K562 (cell line): Measurements from ENCODE around the gene FOCAD. TPM values are rescaled to one million over a fixed set of nuclear protein-coding genes. Genes with fewer than 3 reads are reported as not detected.
A peak's percentile ranks its signal among the peaks of the same experiment; 100 is the strongest.

ENCODE experiments used
- ATAC-seq: fragments of 200-7000 bp; cut with Tn5 transposase; 3 replicates; pipeline ENCODE4 v1.9.1; 2020; ENCODE audit warnings: moderate library complexity
- BruUV-seq: library from RNA; stranded (reverse); fragments of 400-500 nt; replicated peaks from 2 replicates; lab custom pipeline; 2021; lab: Mats Ljungman, UMichigan
- CTCF ChIA-PET: fragments of 300-600 bp; formaldehyde crosslinking; extraction: SDS; loops from one replicate; lab custom pipeline; 2021; ENCODE audit warnings: low intra/inter-chr PET ratio; lab: Yijun Ruan, JAX
- POLR2A ChIA-PET: fragments of 300-600, 350-650 bp; sonication (Branson Sonifier 250); formaldehyde crosslinking; extraction: SDS; loops from one replicate; lab custom pipeline; 2021; ENCODE audit warnings: antibody characterized with exemption, inconsistent platforms; lab: Yijun Ruan, JAX
- DNase-seq, 4 experiments: peaks; one replicate each; pipeline versions ENCODE4 v3.0.0 to v3.0.0-alpha.2; 2011 to 2018; ENCODE audit warnings: low spot score in 3 of 4, mixed read lengths in 3 of 4; ENCODE audit errors: extremely low read depth in 1 of 4
- FAIRE-seq: peaks from 2 replicates; lab custom pipeline; 2011; peaks lifted over from hg19 to GRCh38; lab: Jason Lieb, UNC
- H2AFZ ChIP-seq: 2 replicates; pipeline ENCODE4 v1.6.0; 2011; ENCODE audit warnings: low read depth, low read length, control low read depth, inconsistent platforms
- H3K27ac ChIP-seq: fragments of 200-600 bp; 3 replicates; pipeline ENCODE4 v1.8.0; 2011; ENCODE audit warnings: low read depth, mild to moderate bottlenecking, control low read depth, inconsistent platforms, low read length, moderate library complexity, mixed read lengths; ENCODE audit errors: extremely low read depth
- H3K27me3 ChIP-seq, 2 experiments: fragments of 300-600 bp in 1 of 2; 2 replicates in 1 of 2; 3 replicates in 1 of 2; pipeline versions ENCODE4 v1.6.0 to v1.8.0; 2011; ENCODE audit warnings: inconsistent platforms in 2 of 2, low read length in 2 of 2, mild to moderate bottlenecking in 1 of 2, mixed read lengths in 1 of 2, moderate library complexity in 1 of 2; ENCODE audit not compliant: control insufficient read depth in 2 of 2, insufficient read depth in 2 of 2
- H3K36me3 ChIP-seq: fragments of 300-600 bp; 3 replicates; pipeline ENCODE4 v1.8.0; 2011; ENCODE audit warnings: mild to moderate bottlenecking, low read length, inconsistent platforms; ENCODE audit not compliant: control insufficient read depth, insufficient read depth
- H3K4me1 ChIP-seq, 2 experiments: fragments of 200-600 bp in 1 of 2; replicated peaks in 1 of 2; 2 replicates in 1 of 2; 3 replicates in 1 of 2; pipeline versions ENCODE4 v1.5.1 to v1.8.0; 2011; ENCODE audit warnings: inconsistent platforms in 2 of 2, low read length in 2 of 2, mild to moderate bottlenecking in 1 of 2, mixed read lengths in 1 of 2, moderate library complexity in 1 of 2; ENCODE audit not compliant: control insufficient read depth in 2 of 2, insufficient read depth in 2 of 2
- H3K4me2 ChIP-seq: 2 replicates; pipeline ENCODE4 v1.6.1; 2011; ENCODE audit warnings: low read length, control low read depth, inconsistent platforms, mixed read lengths; ENCODE audit not compliant: insufficient read depth
- H3K4me3 ChIP-seq: fragments of 200-600 bp; sonication (generic), shearing (Covaris generic); 2 replicates; pipeline ENCODE4 v1.5.1; 2016; ENCODE audit warnings: control low read depth, inconsistent platforms
- H3K79me2 ChIP-seq: fragments of 200-600 bp; 3 replicates; pipeline ENCODE4 v1.8.0; 2011; ENCODE audit warnings: low read length, inconsistent platforms; ENCODE audit not compliant: control insufficient read depth, insufficient read depth
- H3K9ac ChIP-seq, 2 experiments: 2 replicates each; pipeline versions ENCODE4 v1.6.0 to v1.6.1; 2011; ENCODE audit warnings: low read depth in 2 of 2, low read length in 2 of 2, control low read depth in 1 of 2, inconsistent platforms in 1 of 2, mild to moderate bottlenecking in 1 of 2, mixed read lengths in 1 of 2; ENCODE audit not compliant: insufficient read depth in 1 of 2
- H3K9me1 ChIP-seq: one replicate; pipeline ENCODE4 v1.6.0; 2011; ENCODE audit warnings: inconsistent platforms, mild to moderate bottlenecking, low read length, moderate library complexity; ENCODE audit not compliant: control insufficient read depth, insufficient read depth
- H3K9me3 ChIP-seq: replicated peaks from 2 replicates; pipeline ENCODE4 v1.5.1; 2011; ENCODE audit warnings: low read depth, low read length, inconsistent platforms; ENCODE audit not compliant: control insufficient read depth, insufficient read depth
- H4K20me1 ChIP-seq: replicated peaks from 2 replicates; pipeline ENCODE4 v1.6.1; 2011; ENCODE audit warnings: low read length, inconsistent platforms, mixed read lengths; ENCODE audit not compliant: control insufficient read depth, insufficient read depth
- BCL6 ChIP-seq: fragments of 250-450 bp; sonication (Bioruptor Pico); IDR thresholded peaks from 2 replicates; pipeline ENCODE4 v1.4.0; 2020
- CREB1 ChIP-seq, 2 experiments: sonication (generic) in 1 of 2; formaldehyde crosslinking in 1 of 2; IDR thresholded peaks; 2 replicates each; pipeline versions ENCODE4 v1.6.1 to v1.8.0; 2012 to 2022; ENCODE audit warnings: inconsistent platforms in 1 of 2, mild to moderate bottlenecking in 1 of 2, missing genetic modification reagents in 1 of 2, moderate library complexity in 1 of 2
- PHF8 ChIP-seq: fragments of 200-600 bp; sonication (generic); IDR thresholded peaks from 2 replicates; pipeline ENCODE4 v1.6.1; 2012; ENCODE audit warnings: mixed run types, mild to moderate bottlenecking, inconsistent platforms, low read length, moderate library complexity, borderline replicate concordance
- RBM25 ChIP-seq: fragments of 200-400 bp; formaldehyde crosslinking; IDR thresholded peaks from 2 replicates; pipeline ENCODE4 v1.6.1; 2018; ENCODE audit warnings: low read length, low read depth, moderate library complexity; ENCODE audit not compliant: severe bottlenecking
- TAF1 ChIP-seq: IDR thresholded peaks from 2 replicates; pipeline ENCODE4 v1.6.1; 2011; ENCODE audit warnings: mild to moderate bottlenecking, low read length, moderate library complexity; ENCODE audit not compliant: insufficient read depth, control insufficient read depth, severe bottlenecking; ENCODE audit errors: extremely low read depth
- U2AF2 ChIP-seq: fragments of 200-400 bp; formaldehyde crosslinking; optimal IDR thresholded peaks from 2 replicates; pipeline ENCODE3; 2017; ENCODE audit warnings: low read depth, mild to moderate bottlenecking, low read length
- YY1 ChIP-seq, 3 experiments: IDR thresholded peaks; 2 replicates each; pipeline ENCODE4 v1.6.1; 2011; ENCODE audit warnings: low read length in 2 of 3, mild to moderate bottlenecking in 2 of 3, moderate library complexity in 2 of 3, borderline replicate concordance in 1 of 3, control low read depth in 1 of 3, low read depth in 1 of 3; ENCODE audit not compliant: insufficient read depth in 3 of 3, insufficient replicate concordance in 2 of 3, control insufficient read depth in 1 of 3, insufficient read length in 1 of 3; ENCODE audit errors: extremely low read depth in 1 of 3
- ZNF324 ChIP-seq: fragments of 250-450 bp; sonication (Bioruptor Pico); IDR thresholded peaks from 2 replicates; pipeline ENCODE4 v1.4.0; 2020; ENCODE audit warnings: mild to moderate bottlenecking
- ZNF444 ChIP-seq: fragments of 250-450 bp; sonication (Bioruptor Pico); IDR thresholded peaks from 2 replicates; pipeline ENCODE4 v1.4.0; 2020; ENCODE audit warnings: mild to moderate bottlenecking, moderate library complexity
- WGBS: fragments of 100-300 bp; shearing (Covaris generic); methylation state at CpG from one replicate; pipeline ENCODE4 v1.1.6; 2016; ENCODE audit warnings: low coverage, mixed read lengths; ENCODE audit not compliant: insufficient coverage; ENCODE audit errors: missing lambda C conversion rate; 5-methylcytosine and 5-hydroxymethylcytosine counted together
- in situ Hi-C: fragments of 300-500 bp; cut with MboI; formaldehyde crosslinking; loops from 4 replicates; pipeline ENCODE4 v1.15.0; 2018; ENCODE audit warnings: inconsistent platforms, mixed read lengths
- intact Hi-C: fragments of 100-400 bp; cut with micrococcal nuclease; formaldehyde crosslinking; loops from 2 replicates; pipeline ENCODE4 v1.14.2; 2022
- polyA plus RNA-seq, 8 experiments: library from polyadenylated mRNA; depleted of rRNA in 4 of 8; stranded (reverse) in 5 of 8; unstranded in 3 of 8; fragments of >200 nt; fragmentation: Nextera tagmentation in 2 of 8; fragmentation: Illumina TruSeq in 1 of 8; extraction: Ambion mirVana in 2 of 8; extraction: Trizol in 1 of 8; gene quantifications; 2 replicates each; pipeline versions ENCODE4 v1.2.1 to v1.2.3, GENCODE V29; 2011 to 2014; ENCODE audit warnings: inconsistent platforms in 1 of 8, missing spikeins in 1 of 8
- total RNA-seq, 7 experiments: library from RNA; depleted of rRNA in 6 of 7; stranded (reverse); fragments of >200 nt in 6 of 7; fragmentation: Illumina TruSeq in 2 of 7; extraction: Trizol in 2 of 7; gene quantifications; 2 replicates each; pipeline versions ENCODE4 v1.2.1 to v1.2.3, GENCODE V29; 2011 to 2021; ENCODE audit warnings: low replicate concordance in 1 of 7

FOCAD gene
- total and polyA plus RNA-seq, 9 of the 15 experiments (the other 6 are each of a cell fraction or from before 2014, with no cell fraction given) = 0.13 to 2.4 (median 1.6) TPM

GRCh38 chr9:20684035-20684874 lies at the start of gene FOCAD (continued):
- TF ChIP-seq CREB1 (IDR thresholded peaks at IDR 0.05) (0 out of 2 replicates have a peak, but pooled peaks have one; percentile 19), CREB1 (CRISPR knock-in tag; IDR thresholded peaks at IDR 0.05) (no peak), BCL6 (CRISPR knock-in tag) (no peak), RBM25 (peak; percentile 65), YY1 (IDR thresholded peaks at IDR 0.05; ENCODE audit: borderline replicate concordance in 1 of 3, control insufficient read depth in 1 of 3, extremely low read depth in 1 of 3, insufficient read depth in 3 of 3, insufficient read length in 1 of 3, insufficient replicate concordance in 2 of 3, low read depth in 1 of 3, low read length in 2 of 3) (peak in 2 of 3 experiments; percentile 16 to 50), ZNF324 (CRISPR knock-in tag) (no peak), PHF8 (peak; percentile 91; the same call in 1 of the 2 replicates), ZNF444 (no peak), TAF1 (peak; percentile 80)

DNA sequence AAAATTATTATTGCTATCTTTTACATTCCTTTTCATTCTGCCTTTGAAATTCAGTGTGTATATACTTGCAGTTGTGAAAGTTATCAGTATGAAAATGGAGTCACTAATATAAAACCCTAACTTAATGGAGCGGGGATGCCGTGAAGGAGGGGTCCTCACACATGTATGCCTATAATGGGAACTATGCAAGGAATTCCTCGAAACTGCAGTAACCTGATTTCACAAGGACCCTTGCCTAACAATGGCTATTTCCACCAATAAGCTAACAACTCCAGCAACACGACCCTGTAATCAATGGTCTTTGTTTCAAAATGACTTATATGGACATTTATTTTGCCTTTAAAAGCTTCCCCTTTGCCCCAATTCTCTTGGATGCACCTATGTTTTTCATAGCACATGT lies 49.2 kb upstream of the FOCAD start:
- ATAC-seq = no peak
- H3K27me3 ChIP-seq = no peaks in the 10 kb centered on the region
- H4K20me1 ChIP-seq = no peaks in the 10 kb centered on the region
- POLR2A ChIA-PET = no interaction called here
- CTCF ChIA-PET = no interaction called here
- no TSS peak for BruUV-seq
- WGBS = 0% methylated on average over 4 of the region's 4 CpGs
- no peaks in the 10 kb centered on the region for H3K4me1 ChIP-seq
- H3K9me3 ChIP-seq = no peaks in the 10 kb centered on the region
- H3K36me3 ChIP-seq = no peaks in the 10 kb centered on the region
- in situ Hi-C loops (no loop called here), intact Hi-C loops (no loop called here)
- no peak overlapping the region for H3K27ac ChIP-seq
- H3K4me3 ChIP-seq = no peak overlapping the region
- no peak for DNase-seq
- no peak overlapping the region for H3K4me2 ChIP-seq
- FAIRE-seq = no peak
- H2AFZ ChIP-seq = no peak overlapping the region
- H3K9me1 ChIP-seq = no peaks in the 10 kb centered on the region
- no peak overlapping the region for H3K9ac ChIP-seq
- no peaks in the 10 kb centered on the region for H3K79me2 ChIP-seq
- TF ChIP-seq U2AF2 = no peak
